Kidney tubule cell (primary cell): Measurements from ENCODE around the gene GABRR3.
A peak's percentile ranks its signal among the peaks of the same experiment; 100 is the strongest.

Experiments used
- DNase-seq: peaks from one replicate; pipeline ENCODE4 v3.0.0-alpha.2; 2018; ENCODE audit warnings: low spot score

GABRR3 gene

DNA sequence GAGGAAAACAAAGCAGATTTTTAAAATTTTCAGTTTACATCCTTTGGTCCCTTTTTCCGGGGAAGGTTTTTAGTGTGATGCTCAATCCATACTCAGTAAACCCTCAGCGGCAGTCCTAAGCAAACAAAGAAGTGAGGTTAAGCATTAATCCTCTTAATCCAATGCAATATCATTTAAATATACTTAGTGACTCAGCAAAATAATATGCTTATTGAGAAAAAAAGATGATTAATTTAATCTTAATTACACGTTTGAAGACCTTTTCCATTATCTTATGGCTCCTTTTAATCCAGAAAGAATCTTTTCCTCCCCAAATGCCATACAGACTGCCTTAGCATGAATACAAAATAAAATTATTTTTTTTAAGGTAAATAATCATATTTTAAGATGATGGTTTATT, at the start of gene GABRR3:
Gene GABRR3, minus strand, starts transcription at position 108 of the 400 bp plus-strand sequence. CDS start 328 bp downstream, outside the sequence.
- DNase-seq, result no peak

DNA sequence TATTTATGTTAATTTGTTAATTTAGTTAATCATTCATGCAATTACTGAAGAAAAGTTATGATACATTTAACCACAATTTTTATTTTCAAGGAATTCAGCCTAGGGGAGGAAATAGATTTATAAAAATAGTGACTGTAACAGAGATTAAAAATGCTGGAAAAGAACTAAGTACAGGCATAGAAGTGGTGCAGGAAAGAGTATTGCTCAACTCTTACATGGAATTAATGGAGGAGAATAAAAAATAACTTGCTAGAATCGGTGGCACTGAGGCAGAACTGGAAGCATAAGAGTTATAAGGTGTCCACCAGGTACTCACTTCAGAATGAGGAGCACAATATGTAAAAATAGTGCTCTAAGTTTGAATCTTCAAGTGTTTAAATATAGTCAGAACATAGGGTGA, 38.4 kb upstream of the GABRR3 start:
- DNase-seq, result no peak

DNA sequence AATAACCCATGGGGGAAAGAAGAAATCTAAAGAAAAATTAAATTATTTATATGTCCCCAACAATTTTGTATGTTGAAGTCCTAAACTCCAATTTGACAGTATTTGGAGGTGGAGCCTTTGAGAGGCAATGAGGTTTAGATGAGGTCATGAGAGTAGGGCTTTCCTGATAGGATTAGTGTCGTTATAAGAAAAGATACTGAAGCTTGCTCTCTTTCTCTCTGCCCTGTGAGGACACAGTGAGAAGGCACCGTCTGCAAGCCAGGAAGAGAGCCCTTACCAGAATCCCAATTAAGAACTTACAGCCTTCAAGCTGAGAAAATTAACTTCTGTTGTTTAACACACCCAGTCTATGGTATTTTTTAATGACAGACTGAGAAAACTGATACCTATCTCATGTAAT, 35.7 kb upstream of the GABRR3 start:
- DNase-seq, result no peak

DNA sequence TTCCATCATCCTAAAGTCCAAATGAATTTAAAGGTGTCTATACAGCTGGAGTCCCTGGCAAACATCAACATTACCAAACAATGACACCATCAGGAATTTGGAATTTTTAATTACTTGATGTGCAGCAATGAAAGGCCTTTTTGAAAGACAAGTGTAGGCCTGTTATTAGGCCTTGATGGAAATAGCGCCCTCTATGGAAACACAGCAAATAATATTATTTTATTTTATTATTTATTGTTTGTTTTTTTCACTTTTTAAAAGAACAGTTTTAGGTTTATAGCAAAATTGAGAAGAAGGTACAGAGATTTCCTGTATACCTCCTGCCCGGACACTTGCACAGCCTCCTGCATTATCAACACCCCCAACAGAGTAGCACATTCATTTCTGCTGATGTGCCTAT, 33.7 kb upstream of the GABRR3 start:
- DNase-seq, result no peak

DNA sequence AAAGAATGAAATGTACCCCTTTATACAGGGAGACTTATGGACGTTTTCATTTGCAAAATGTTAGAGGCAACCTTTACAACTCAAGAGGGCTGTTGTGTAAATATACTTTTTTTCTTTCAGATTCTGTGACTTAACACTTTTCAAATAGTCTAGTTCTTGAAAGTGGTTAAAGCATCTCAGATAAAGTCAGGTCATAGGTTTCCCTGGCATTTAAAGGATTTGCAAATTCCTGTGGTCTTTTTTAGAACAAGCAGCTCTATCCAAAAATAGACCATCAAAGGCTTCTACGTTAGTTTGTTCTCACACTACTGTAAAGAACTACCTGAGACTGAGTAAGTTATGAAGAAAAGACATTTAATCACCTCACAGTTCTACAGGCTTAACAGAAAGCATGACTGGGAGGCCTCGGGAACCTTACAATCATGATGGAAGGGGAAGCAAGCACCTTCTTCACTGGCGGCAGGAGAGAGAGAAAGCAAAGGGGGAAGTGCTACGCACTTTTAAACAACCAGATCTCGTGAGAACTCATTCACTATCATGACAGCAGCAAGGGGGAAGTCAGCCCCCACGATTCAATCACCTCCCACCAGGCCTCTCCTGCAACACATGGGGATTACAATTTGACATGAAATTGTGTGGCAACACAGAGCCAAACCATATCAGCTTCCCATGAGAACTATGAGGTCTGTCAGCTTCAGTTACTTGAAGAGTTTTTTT, 23.3 kb upstream of the GABRR3 start:
- DNase-seq, result no peak

DNA sequence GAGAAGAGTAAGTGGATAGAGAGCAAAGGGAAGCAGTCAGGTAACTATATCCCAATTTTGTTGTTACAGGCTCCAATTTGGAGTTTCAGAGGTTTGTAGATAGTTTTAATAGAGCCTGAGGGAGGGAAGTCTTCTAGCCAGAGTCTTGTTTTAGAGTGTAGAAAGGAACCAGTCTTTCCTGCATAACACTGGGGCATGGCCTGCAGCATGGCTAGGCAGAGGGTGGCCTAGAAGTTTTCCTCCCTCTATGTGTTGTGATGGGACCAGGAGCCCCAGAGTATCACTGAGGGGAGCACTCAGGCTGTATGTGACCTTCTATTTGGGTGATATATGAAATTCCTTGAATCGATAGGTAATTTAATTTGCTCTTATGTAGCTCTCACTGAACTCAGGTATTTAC, 22.5 kb upstream of the GABRR3 start:
- no peak for DNase-seq

DNA sequence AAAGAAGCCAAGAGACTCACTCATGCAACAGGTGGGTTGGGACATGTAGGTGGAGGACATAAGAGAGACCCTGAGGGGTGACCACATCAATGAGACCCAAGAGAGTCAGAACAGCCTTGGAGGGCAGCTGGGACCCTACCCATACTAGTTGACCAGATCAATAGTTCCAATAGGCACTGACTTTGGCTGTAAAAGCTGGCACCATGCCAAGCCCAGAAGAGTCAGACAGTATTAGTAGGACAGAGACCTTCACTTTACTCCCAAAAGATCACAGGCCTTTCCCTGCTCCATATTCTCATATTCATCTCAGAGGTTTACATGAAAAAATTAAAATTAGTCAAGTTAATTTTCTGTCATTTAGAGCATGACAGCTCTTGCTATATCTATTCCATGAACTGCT, 20.9 kb upstream of the GABRR3 start:
- DNase-seq, result no peak

DNA sequence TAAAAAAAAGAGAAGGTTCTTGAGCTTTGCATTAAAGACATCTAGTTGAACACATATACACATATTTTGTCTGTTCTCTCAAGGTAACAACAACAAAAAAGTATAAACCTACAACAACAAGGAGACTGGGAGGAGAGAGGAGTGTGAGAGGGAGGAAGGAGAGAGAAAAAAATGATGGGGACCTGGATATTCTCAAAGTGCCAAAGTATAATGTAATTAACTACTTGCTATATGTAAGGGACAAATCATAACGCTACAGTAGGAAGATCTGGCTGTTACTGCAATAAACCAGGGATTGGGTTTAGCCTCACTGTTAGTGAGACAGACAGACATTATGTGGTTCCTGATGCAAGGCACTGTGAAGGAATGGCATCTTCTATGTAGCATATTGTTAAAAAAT, 14.2 kb upstream of the GABRR3 start:
- no peak for DNase-seq

DNA sequence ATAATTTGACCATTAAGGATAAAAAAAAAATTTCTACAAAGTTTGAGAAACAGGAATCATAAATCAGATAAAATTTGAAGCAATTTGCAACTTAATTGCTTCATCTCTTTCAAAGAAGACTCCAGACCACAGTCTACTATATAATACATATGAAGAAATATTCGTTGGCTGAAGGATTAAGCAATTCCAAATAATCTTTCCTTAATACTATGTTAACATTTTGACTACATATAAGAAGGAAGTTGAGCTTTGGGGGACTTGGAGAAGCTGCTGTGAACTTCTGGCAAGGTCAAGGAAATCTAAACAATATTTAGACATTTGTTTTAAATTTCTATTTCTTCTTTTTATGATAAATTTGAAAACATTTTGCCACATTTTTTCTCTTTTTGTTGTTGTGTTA, 13.5 kb upstream of the GABRR3 start:
- no peak for DNase-seq

DNA sequence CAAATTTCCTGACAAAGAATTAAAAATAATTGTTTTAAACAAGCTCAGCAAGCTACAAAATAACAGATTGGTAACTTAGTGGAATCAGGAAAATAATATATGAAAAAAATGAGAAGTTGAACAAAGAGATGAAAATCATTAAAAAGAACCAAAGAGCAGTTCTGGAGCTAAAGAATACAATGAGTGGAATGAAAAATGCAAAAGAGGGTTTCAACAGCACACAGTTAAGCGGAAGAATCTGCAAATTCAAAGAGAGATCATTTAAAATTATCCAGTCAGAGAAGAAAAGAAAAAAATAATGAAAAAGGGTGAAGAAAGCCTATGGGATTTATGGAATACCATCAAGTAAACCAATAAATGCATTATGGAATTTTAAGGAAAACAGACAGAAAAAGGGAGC, 6.2 kb upstream of the GABRR3 start:
- no peak for DNase-seq

DNA sequence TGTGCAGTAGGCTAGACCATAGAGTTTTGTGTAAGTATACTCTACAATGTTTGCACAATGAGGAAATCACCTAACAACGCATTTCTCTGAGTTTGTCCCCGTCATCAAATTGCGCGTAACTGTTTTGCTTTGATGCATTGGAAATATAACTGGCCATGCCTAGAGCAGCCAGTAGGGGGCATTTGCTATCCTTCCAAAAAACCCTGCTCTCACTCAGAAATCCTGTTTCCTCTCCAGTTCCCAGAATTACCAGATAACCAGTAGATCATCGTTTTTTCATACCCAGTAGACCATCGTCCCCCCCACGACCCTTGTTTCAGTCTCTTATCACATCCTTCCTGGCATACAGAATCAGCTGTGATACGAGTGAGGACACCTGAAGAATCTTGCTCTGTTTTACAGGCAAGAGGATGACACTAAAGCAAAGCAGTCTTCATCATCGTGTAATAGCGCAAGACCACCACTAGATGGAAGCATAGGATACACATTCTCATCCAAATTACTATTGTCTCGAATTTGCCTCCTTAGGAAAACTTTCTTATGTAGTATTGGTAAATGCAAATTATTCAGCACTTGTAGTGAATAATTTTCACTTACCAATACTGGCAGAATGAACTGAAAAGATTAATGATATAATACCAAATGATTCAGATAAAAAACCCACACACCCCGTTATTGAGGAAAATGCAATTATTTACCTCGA, 4.4 kb upstream of the GABRR3 start:
- peak; percentile 83 for DNase-seq

DNA sequence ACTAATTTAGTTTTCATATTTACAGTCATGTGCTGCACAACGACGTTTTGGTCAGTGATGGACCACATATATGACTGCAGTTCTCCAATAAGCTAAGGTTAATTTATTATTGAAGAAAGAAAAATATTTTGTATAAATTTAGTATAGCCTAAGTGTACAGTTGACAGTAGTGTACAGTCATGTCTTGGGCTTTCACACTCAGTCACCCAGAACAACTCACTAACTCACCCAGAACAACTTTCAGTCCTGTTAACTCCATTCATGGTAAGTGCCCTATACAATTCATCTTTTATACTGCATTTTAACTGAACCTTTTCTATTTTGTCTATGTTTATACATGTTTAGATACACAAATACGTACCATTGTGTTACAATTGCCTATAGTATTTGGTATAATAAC, 3.8 kb upstream of the GABRR3 start:
- DNase-seq, result peak; percentile 8

DNA sequence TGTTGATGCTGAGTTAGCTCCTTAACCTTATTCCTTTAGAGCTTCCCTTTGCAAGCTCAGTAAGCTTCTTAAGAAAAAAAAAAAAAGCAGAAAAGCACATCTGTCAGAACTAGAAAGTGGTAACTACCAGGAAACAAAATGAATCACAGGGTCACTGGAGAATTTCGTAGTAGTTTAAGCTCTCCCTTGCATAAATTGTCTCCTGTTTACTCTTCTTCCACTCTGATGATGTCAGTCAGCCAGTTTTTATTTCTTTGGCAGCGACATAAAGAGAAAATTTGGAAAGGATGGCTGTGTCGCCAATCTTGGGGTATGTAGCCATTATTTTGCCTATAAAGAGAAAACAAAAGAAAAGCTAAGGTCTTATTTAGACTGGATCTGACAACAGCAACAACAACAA, 3.2 kb upstream of the GABRR3 start:
- peak; percentile 6 for DNase-seq

DNA sequence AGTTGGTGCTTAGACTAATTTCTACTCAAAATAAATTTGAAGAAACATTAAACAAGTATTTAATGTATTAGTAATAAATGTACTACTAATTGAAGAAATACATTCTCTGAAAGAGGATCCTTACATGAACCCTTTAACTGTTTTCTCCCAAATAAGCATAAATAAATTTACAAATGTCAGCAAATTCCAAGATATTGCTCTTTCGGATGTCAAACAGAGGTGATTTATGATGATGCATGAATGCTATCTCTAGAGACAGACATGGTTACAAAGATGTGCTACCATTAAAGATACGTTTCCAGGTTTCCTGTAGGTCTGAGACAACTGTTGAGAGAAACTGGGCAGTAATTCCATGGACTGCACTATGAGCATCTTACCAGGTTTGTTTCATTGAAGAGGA, 629 bp downstream of the GABRR3 start:
- no peak for DNase-seq

DNA sequence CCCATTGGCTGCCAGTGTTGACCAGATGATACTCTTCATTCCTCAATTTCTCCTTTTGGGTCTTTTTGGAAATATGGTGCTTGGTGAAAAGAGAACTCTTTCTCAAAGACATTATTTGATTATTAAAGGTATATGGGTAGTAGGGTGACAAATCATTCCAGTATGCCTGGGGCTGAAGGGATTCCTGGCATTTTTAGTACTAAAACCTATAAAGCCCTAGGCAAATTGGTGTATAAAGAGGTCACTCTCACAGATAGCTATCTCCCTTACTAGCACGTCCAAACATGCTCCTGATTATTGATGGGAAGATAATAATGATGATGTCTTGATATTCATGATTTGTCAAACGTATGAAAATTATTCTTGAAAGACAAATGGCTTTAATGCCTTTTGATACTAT, 1.1 kb downstream of the GABRR3 start:
- DNase-seq, result no peak

DNA sequence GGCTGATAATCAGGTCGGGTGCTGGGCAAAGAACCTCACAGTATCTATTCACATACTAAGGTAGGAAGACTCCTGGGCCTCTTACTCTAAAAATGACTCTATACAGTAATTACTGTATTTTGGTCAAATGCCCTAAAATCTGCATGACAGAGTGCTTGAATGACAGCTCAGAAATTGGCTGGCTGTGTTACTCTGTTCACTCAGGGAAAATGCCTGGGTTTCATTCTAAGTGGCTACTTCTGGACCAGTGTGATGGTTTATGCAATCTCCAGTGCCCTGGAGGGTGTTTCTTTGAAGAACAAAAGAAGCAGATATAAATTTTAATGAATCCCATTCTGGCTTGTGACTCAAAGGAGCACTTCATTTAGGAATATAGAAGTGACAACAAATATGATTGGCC, 2.2 kb downstream of the GABRR3 start:
- DNase-seq, result no peak

DNA sequence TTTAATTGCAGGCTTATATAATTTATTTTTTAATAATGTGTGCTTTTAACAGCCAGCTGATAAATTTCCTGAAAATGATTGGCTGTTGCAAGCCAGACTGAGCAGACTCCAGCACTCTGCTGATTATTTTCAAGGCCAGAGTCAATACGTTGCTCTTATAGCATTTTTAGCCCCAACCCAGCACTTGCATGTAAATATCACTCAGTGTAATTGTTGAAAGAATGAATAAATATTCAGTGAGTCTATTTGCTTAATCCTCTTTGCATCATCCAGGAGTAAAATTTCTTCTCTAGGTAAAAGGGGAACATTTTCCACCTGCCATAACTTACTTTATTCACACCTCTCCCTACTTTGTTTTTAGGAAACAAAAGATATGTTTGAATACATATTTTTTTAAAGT, 2.9 kb downstream of the GABRR3 start:
- no peak for DNase-seq

DNA sequence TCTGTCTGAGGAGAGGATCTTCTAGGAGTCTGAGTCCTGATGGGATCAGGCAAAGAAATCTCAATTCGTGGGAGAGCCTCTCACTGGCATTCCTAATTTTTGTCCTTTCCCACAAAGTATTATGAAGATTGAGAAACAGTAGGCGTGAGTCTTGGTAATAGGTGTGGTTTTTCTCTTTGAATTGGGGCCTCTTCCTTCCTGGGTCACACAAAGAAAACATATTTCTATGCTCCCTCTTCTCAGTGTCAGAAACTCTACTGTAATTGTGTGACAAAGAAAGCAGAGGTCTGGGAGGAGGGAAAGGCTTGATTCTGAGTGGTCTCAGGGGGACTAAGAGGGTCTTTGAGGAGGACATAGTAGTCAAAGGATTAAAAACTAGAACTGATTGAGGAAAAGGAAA, 6.0 kb downstream of the GABRR3 start:
- DNase-seq, result no peak

DNA sequence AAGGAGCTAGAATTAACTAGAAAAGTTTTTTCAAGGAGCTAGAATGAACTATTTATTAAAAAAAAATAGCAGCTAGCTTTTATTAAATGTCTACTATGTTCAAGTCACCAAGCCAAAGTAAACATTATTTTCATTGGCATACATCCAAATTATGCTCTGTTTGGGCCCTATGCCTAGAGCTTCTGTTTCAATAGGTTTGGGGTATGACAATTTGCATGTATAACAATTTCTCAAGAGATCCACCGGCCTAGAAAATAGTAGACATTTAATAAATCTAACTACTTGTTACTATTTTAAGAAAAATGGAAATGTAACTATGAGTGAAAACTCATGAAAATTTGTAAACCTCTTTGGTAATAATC, 8.0 kb downstream of the GABRR3 start:
- DNase-seq, result no peak

DNA sequence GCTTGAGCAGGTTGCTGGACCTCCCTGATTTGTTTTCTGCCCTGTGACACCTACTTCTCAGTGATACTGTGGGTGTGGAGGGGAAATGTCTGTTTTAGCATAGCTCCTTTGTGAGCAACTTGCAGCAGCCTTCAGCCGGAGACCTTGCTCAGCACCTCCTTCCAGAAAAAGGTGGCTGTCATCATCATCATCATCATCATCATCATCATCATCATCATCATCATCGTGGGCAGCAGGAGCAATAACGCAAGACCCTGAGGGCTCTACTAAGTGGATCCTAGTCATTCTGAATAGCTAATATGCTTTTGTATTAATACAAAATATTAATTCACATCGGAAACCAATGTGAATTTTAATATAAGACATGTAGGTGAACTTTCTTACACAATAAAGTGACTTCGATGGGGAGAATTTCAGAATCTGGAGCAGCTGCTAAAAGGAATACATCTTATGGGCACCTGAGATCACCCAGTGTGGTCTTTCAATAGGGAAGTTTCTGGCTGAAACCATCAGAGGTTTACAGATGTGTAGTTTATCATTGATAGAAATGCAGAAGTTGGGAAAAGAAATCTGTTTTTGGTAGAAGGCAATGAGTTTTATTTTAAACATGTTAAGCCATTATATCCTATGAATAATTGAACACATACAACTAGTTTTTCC, 8.6 kb downstream of the GABRR3 start:
- no peak for DNase-seq

DNA sequence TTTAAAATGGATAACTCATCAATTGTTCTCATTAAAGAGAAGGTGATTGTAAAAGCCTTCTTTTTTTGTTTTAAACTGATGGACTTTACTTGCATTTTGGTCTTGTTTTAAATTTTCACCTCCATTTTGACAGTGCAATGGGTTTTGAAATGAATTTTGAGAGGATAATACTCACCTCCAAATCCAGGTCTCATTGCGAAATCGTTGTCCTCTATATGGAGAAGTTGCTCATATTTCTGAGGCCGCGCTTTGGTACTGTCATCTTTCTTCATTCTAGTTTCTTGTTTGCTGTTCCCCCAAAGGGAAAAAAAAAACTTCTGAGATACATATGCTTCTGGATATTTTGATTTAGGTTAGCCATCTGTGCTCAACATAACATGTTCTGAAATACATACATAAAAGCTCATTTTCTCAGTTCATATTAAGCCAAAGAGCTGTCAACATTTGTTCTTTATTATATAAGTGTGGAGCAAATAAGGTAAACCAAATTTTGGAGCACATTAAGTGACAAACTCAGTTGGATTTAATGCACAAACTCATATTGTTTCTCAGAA, 9.6 kb downstream of the GABRR3 start:
- DNase-seq, result no peak

DNA sequence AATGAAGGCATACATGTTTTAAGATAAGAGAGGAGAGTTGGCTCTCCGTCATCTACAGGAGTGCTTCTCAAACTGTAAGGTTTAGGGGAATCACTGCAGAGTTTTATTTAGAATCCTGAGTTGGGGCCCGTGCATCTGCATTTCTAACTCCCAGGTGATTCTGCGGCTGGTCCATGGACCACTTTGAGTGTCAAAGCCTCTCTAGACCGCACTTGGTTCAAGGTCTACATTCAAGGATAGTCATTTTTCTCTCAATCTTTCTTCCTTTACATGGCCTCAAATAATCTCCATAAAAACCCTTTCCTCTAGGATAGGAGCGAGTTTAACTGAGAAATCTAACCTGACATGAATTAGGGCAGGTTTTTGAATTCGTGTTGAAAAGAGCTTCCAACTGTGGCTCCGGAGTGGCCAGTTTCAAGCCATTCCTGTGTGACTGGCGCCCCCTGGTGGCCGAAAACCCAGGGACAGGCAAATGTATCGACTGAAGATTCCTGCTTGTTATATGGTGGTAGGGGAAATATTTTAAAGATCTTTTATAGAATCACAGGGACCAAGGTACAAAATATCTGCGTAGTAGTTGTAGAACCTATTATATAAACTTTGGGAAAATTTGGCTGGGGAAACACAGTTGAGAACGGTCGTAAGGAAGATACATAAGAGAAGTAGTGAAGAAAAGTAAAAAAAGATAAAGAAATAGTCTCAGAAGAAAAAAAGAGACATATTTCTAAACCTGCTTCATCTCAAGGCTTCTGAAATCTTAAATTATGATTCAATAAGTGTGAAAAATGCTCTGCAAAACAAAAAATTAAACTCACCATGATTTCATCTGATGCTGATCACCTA, 11.9 kb downstream of the GABRR3 start:
- DNase-seq, result peak; percentile 76
